Right lobe of liver (tissue), 4 donors: ENCODE results near the gene STX8.

Source experiments
- CTCF ChIP-seq, 4 donors: fragments of 200-600 bp in 3 of 4; fragments of 450-650 bp in 1 of 4; IDR thresholded peaks; one replicate each; pipeline versions ENCODE4 v1.5.1 to v1.8.0; 2016 to 2022; ENCODE audit warnings: antibody characterized with exemption in 4 of 4, mild to moderate bottlenecking in 2 of 4
- POLR2A ChIP-seq: fragments of 450-650 bp; IDR thresholded peaks from one replicate; pipeline ENCODE4 v1.6.1; 2017; ENCODE audit warnings: antibody characterized with exemption, mild to moderate bottlenecking
- donor health status: DM: no; HTN: no; CAD: no.
- donor health status: DM: no; HTN: no; CAD: no.
- donor health status: DM: no; HTN: yes; CAD: no.

DNA sequence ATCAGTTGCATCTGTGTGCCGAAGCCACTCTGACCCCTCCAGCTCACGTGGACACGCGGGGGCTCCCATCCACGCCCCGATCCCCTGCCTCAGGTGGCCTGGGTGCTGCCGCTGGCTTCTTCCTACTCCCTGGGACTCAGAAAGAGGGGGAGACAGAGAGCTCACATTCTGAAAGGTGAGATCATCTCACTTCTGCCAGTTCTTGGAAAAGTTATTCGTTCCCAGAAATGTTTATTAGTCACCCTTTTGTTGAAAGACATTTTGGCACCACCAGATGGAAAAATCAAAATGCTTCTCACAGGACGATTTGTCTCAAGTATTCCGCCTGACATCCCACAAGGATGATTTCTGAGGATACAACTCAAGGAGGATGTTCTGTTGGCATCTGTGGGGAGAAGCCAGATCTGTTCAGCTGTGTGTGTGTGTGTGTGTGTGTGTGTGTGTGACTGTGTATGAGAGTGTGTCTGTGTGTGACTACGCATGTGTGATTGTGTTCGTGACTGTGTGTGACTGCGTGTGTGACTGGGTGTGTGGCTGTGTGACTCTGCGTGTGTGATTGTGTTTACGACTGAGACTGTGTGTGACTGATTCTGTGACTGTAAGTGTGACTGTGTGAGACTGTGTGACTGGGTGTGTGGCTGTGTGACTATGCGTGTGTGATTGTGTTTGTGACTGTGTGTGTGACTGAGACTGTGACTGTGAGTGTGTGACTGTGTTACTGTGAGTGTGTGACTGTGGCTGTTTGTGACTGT lies 347.0 kb downstream of the STX8 start:
- TF ChIP-seq CTCF (IDR thresholded peaks at IDR 0.05) (no peak), POLR2A (no peak)
